Kasumi-1 (cell line): ENCODE data around the gene MTAP.
A peak's percentile ranks its signal among the peaks of the same experiment; 100 is the strongest.

ENCODE experiments used
- DNase-seq, 2 experiments: peaks; one replicate each; lab custom pipeline; 2025; lab: John Stamatoyannopoulos, UW

Gene MTAP

GRCh38 chr9:21804791-21805190, 2.4 kb downstream of the MTAP start:
- DNase-seq = no peak

- no peak for DNase-seq
Observed at GRCh38 chr9:21806644-21807043, 4.2 kb downstream of the MTAP start.

- DNase-seq = no peak
Observed at GRCh38 chr9:21810388-21810787, 8.0 kb downstream of the MTAP start.

- no peak for DNase-seq
Observed at GRCh38 chr9:21810881-21811280, 8.4 kb downstream of the MTAP start.

- DNase-seq = no peak
Observed at GRCh38 chr9:21811914-21812313, 9.5 kb downstream of the MTAP start.

- no peak for DNase-seq
Observed at GRCh38 chr9:21812415-21812814, 10.0 kb downstream of the MTAP start.

- peak; percentile 11 to 28 for DNase-seq
Observed at GRCh38 chr9:21812946-21813568, 10.6 kb downstream of the MTAP start.

- peak; percentile 40 to 41 for DNase-seq
Observed at GRCh38 chr9:21813575-21814473, 11.4 kb downstream of the MTAP start.

- no peak for DNase-seq
Observed at GRCh38 chr9:21815643-21816042, 13.2 kb downstream of the MTAP start.

- peak in 1 of 2 experiments; percentile 19 for DNase-seq
Observed at GRCh38 chr9:21817176-21817575, 14.7 kb downstream of the MTAP start.

GRCh38 chr9:21825637-21826036, 23.2 kb downstream of the MTAP start:
- DNase-seq = no peak

- DNase-seq = no peak
Observed at GRCh38 chr9:21828853-21829410, 26.5 kb downstream of the MTAP start.

GRCh38 chr9:21830589-21830988, 28.2 kb downstream of the MTAP start:
- no peak for DNase-seq

- DNase-seq = no peak
Observed at GRCh38 chr9:21831841-21832509, 29.5 kb downstream of the MTAP start.

- DNase-seq = no peak
Observed at GRCh38 chr9:21833090-21833801, 30.8 kb downstream of the MTAP start.

- no peak for DNase-seq
Observed at GRCh38 chr9:21835121-21835520, 32.7 kb downstream of the MTAP start.

GRCh38 chr9:21836437-21837161, 34.2 kb downstream of the MTAP start:
- no peak for DNase-seq

- no peak for DNase-seq
Observed at GRCh38 chr9:21837501-21837900, 35.1 kb downstream of the MTAP start.

GRCh38 chr9:21840647-21841046, 38.2 kb downstream of the MTAP start:
- no peak for DNase-seq

GRCh38 chr9:21841133-21841532, 38.7 kb downstream of the MTAP start:
- no peak for DNase-seq

GRCh38 chr9:21848615-21849014, 46.2 kb downstream of the MTAP start:
- no peak for DNase-seq
